Tibial artery (tissue), 4 donors: Measurements from ENCODE around the gene SPAG5.

Source experiments
- DNase-seq, 2 donors: peaks; one replicate each; pipeline ENCODE4 v3.0.0-alpha.2; 2019
- H3K27ac ChIP-seq, 2 donors: fragments of 200-600 bp; sonication (generic) in 1 of 2; 1 replicate in 1 of 2; 2 replicates in 1 of 2; pipeline ENCODE4 v1.5.1; 2018 to 2019; ENCODE audit warnings: mild to moderate bottlenecking in 1 of 2
- H3K27me3 ChIP-seq, 2 donors: fragments of 200-600 bp; sonication (generic) in 1 of 2; one replicate each; pipeline versions ENCODE4 v1.5.1 to v1.6.0; 2016 to 2019
- H3K36me3 ChIP-seq, 3 donors: fragments of 200-600 bp; sonication (generic) in 2 of 3; one replicate each; pipeline ENCODE4 v1.5.1; 2016 to 2019; ENCODE audit warnings: mild to moderate bottlenecking in 2 of 3
- H3K4me1 ChIP-seq, 4 donors: fragments of 200-600 bp; sonication (generic) in 2 of 4; 1 replicate in 3 of 4; 2 replicates in 1 of 4; pipeline ENCODE4 v1.5.1; 2016 to 2019
- H3K4me3 ChIP-seq, 2 donors: fragments of 200-600 bp; sonication (generic) in 1 of 2; 1 replicate in 1 of 2; 2 replicates in 1 of 2; pipeline ENCODE4 v1.5.1; 2018 to 2019; ENCODE audit warnings: mild to moderate bottlenecking in 2 of 2
- H3K9me3 ChIP-seq, 3 donors: fragments of 200-600 bp; sonication (generic) in 1 of 3; one replicate each; pipeline ENCODE4 v1.5.1; 2016 to 2019
- CTCF ChIP-seq, 2 experiments: fragments of 200-600 bp in 1 of 2; fragments of 450-650 bp in 1 of 2; IDR thresholded peaks; one replicate each; pipeline ENCODE4 v1.5.1; 2017 to 2019; ENCODE audit warnings: antibody characterized with exemption in 2 of 2, mild to moderate bottlenecking in 1 of 2, moderate library complexity in 1 of 2
- intact Hi-C: fragments of 100-400 bp; cut with DNase I; formaldehyde crosslinking; loops from one replicate; pipeline ENCODE4 v1.15.0; 2023; ENCODE audit warnings: low total_unique reads

Gene SPAG5

GRCh38 chr17:28527859-28528258 lies 71.0 kb downstream of the SPAG5 start:
- H3K27me3 ChIP-seq, result peaks cover 0 to 18% of the 10 kb centered on the region in 2 donors
- intact Hi-C loops, result no loop called here
- peaks cover 0 to 27% (median 3%) of the 10 kb centered on the region in 4 donors for H3K4me1 ChIP-seq
- no peak for DNase-seq
- no peak overlapping the region for H3K27ac ChIP-seq
- no peaks in the 10 kb centered on the region for H3K36me3 ChIP-seq
- H3K9me3 ChIP-seq, result no peaks in the 10 kb centered on the region
- TF ChIP-seq CTCF (IDR thresholded peaks at IDR 0.05), result no peak
- no peak overlapping the region for H3K4me3 ChIP-seq
